ENCODE results near the gene MAPKAPK3. TPM values are rescaled to one million over a fixed set of nuclear protein-coding genes. Genes with fewer than 3 reads are reported as not detected.
A peak's percentile ranks its signal among the peaks of the same experiment; 100 is the strongest.

MAPKAPK3 gene
- total RNA-seq (2021; fragmentation: NEBNext Ultra II Directional; extraction: Animal tissue kit (Norgen Biotek cat#: 25700)) (52.7 and 65.4 TPM in 2 replicates), polyA plus RNA-seq (2011; rRNA removed) (87.9 and 99.8 TPM in 2 replicates), polyA minus RNA-seq (2011; rRNA and poly(A)+ RNA removed) (77.9 and 129 TPM in 2 replicates)
- 82.8 TPM for polyA plus RNA-seq (2011; cell fraction: cytosol; rRNA removed)
- 79.2 TPM for polyA plus RNA-seq (2011; cell fraction: nucleus; rRNA removed)
- 48.0 to 63.0 TPM (median 59.2 TPM) in 4 replicates for polyA plus RNA-seq (2012, experiment 1 of 2)
- polyA plus RNA-seq (2012, experiment 2 of 2): 82.4 TPM
- 39.1 TPM for polyA plus RNA-seq (2013, experiment 1 of 2)
- polyA plus RNA-seq (2013, experiment 2 of 2): 40.2 TPM
- polyA minus RNA-seq (2011; cell fraction: cytosol; rRNA and poly(A)+ RNA removed): 31.9 TPM
- 34.5 TPM for polyA minus RNA-seq (2011; cell fraction: nucleus; rRNA and poly(A)+ RNA removed)
- long read RNA-seq, experiment 1, transcript MAPKAPK3-201 (11 exons, 2,500 nt): major isoform, 11 of 86 reads
- long read RNA-seq, experiment 1, partial matches to known transcripts: 40 of 86 reads
- long read RNA-seq, experiment 1, other reads (novel, unspliced or antisense): 31 of 86 reads
- long read RNA-seq, experiment 2, partial matches to known transcripts: 1 of 1 reads
- long read RNA-seq, experiment 2, other reads (novel, unspliced or antisense): 0 of 1 reads

DNA sequence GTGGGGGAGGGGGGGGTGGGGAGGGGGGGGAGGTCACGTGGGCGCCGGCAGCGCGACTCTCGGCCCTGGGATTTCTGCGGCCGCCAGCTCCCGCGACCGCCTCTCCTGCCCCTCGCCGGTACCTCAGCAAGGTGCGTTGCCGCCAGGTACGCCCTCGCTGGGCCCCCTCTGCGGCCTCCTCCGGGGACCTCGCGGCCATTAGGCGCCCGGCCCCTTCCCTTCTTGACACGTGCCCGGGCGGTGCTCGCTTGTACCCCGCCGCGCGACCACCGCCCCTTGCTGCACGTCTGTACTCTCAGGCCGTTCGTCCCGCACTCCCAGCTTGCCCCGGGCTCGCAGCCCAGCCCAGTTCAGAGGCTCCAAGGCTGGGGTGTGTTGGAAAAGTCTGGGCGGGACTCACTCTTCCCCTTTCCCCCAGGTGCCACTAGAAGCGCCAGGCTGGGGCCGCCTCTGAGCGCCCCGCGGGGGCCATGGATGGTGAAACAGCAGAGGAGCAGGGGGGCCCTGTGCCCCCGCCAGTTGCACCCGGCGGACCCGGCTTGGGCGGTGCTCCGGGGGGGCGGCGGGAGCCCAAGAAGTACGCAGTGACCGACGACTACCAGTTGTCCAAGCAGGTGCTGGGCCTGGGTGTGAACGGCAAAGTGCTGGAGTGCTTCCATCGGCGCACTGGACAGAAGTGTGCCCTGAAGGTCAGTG, at the start of gene MAPKAPK3:
Gene MAPKAPK3, plus strand, starts transcription at position 56 of the 696 bp plus-strand sequence. Its CDS starts 415 bp downstream, at position 471.
- H2BK5ac ChIP-seq (ENCODE audit: low read depth, low read length): peak within 1 kb of the TSS; percentile 87; the same call in 1 of the 2 replicates
- H3K9me3 ChIP-seq (ENCODE audit: insufficient read depth in 2 of 2, low read depth in 1 of 2, low read length in 1 of 2): no peaks in the 10 kb centered on the region
- H3K14ac ChIP-seq (ENCODE audit: insufficient read length): no peak within 1 kb of the TSS
- H4K20me1 ChIP-seq (replicated peaks in 1 of 2; ENCODE audit: control insufficient read depth in 1 of 2, insufficient read depth in 2 of 2, low read length in 2 of 2): peaks cover 4 to 13% of the 10 kb centered on the region in 2 experiments
- H4K91ac ChIP-seq (replicated peaks; ENCODE audit: insufficient read length, low read length): peak within 1 kb of the TSS; percentile 44
- peak within 1 kb of the TSS; percentile 91 to 99 for H3K4me2 ChIP-seq (ENCODE audit: insufficient read depth in 1 of 2, low read depth in 2 of 2, low read length in 2 of 2)
- FAIRE-seq (no peak), DNase-seq (ENCODE audit: low read depth in 1 of 2, low spot score in 2 of 2) (no peak)
- no peaks in the 10 kb centered on the region; the same call in 1 of the 2 replicates for H3K79me1 ChIP-seq (ENCODE audit: low read depth, low read length)
- H3K56ac ChIP-seq (replicated peaks; ENCODE audit: insufficient read length, low read depth, low read length): peak within 1 kb of the TSS; percentile 64
- WGBS, 2 experiments (ENCODE audit: extremely low coverage in 1 of 2, insufficient coverage in 1 of 2, insufficient read length in 1 of 2, insufficient replicate concordance in 2 of 2, low coverage in 1 of 2, low lambda C conversion rate in 2 of 2, missing lambda C conversion rate in 1 of 2): 5% methylated on average over 40 of the region's 58 CpGs; no CpG with 5 or more reads in 1 of the 2 experiments
- CTCF ChIA-PET (ENCODE audit: partially characterized antibody): interaction anchor here (0.6 to 50.4 kb wide), 19 partner anchors 14 to 771 kb away, joined by 3 to 1262 read pairs (median 7); partner anchors contain the start of genes C3orf18, DOCK3, HEMK1 and MANF
- peak within 1 kb of the TSS; percentile 59 to 74 (median 71) for H3K4me3 ChIP-seq (ENCODE audit: extremely low read depth in 1 of 4, insufficient read depth in 2 of 4, low read depth in 3 of 4, low read length in 4 of 4)
- peak within 1 kb of the TSS; percentile 58 for H3K4ac ChIP-seq (replicated peaks; ENCODE audit: insufficient read length, low read depth, low read length)
- H3K27me3 ChIP-seq (replicated peaks in 1 of 4; ENCODE audit: control insufficient read depth in 3 of 4, extremely low read depth in 1 of 4, insufficient read depth in 3 of 4, low read length in 3 of 4): peaks cover 3 to 21% (median 16%) of the 10 kb centered on the region in 4 experiments; a peak in 6 of 7 replicates
- H3K36me3 ChIP-seq (ENCODE audit: control insufficient read depth in 2 of 4, insufficient read depth in 4 of 4, low read length in 3 of 4): no peaks in the 10 kb centered on the region
- peak within 1 kb of the TSS; percentile 29 for H2AFZ ChIP-seq (ENCODE audit: low read length)
- H3K23me2 ChIP-seq (ENCODE audit: low read depth, low read length): peaks cover 12% of the 10 kb centered on the region
- peak within 1 kb of the TSS; percentile 99 for H2BK15ac ChIP-seq (ENCODE audit: low read length)
- H2BK120ac ChIP-seq (replicated peaks; ENCODE audit: low read depth, low read length): no peak within 1 kb of the TSS
- peak within 1 kb of the TSS; percentile 59 to 70 (median 64) for H3K9ac ChIP-seq (replicated peaks in 1 of 4; ENCODE audit: extremely low read depth in 1 of 4, low read depth in 3 of 4, low read length in 3 of 4)
- peak within 1 kb of the TSS; percentile 1; the same call in 1 of the 2 replicates for H2BK20ac ChIP-seq (ENCODE audit: low read length)
- POLR2A ChIA-PET (ENCODE audit: partially characterized antibody): interaction anchor here (0.9 to 4.8 kb wide), 12 partner anchors 9 to 771 kb away, joined by 3 to 20 read pairs (median 5); partner anchors contain the start of gene MANF
- H3K79me2 ChIP-seq (ENCODE audit: control insufficient read depth in 1 of 2, insufficient read depth in 2 of 2, low read length in 2 of 2): peaks cover 0 to 15% of the 10 kb centered on the region in 2 experiments; a peak in 1 of 4 replicates
- H2BK12ac ChIP-seq (ENCODE audit: low read depth, low read length): peak within 1 kb of the TSS; percentile 84; the same call in 1 of the 2 replicates
- H2AK5ac ChIP-seq (ENCODE audit: low read depth, low read length): peak within 1 kb of the TSS; percentile 89
- H4K8ac ChIP-seq (ENCODE audit: extremely low read depth, insufficient read depth, low read length): peak within 1 kb of the TSS; percentile 35; the same call in 1 of the 2 replicates
- H3K27ac ChIP-seq (ENCODE audit: low read depth, low read length): 0 out of 2 replicates have a peak within 1 kb of the TSS, but pooled peaks have one; percentile 29
- peak within 1 kb of the TSS; percentile 62 for H4K5ac ChIP-seq (ENCODE audit: insufficient read length, low read depth, low read length)
- H3K18ac ChIP-seq (ENCODE audit: extremely low read depth, low read length): peak within 1 kb of the TSS; percentile 90
- H3K23ac ChIP-seq (ENCODE audit: insufficient read length): no peak within 1 kb of the TSS
- peaks cover 0 to 15% (median 9%) of the 10 kb centered on the region in 4 experiments; a peak in 6 of 7 replicates for H3K4me1 ChIP-seq (replicated peaks in 1 of 4; ENCODE audit: control insufficient read depth in 3 of 4, insufficient read depth in 4 of 4, low read length in 3 of 4)
- TF ChIP-seq CBX8 (IDR thresholded peaks at IDR 0.05; ENCODE audit: borderline replicate concordance, low read depth, low read length) (no peak), GABPA (IDR thresholded peaks at IDR 0.05; ENCODE audit: borderline replicate concordance, insufficient read depth, low read length) (no peak), ASH2L (IDR thresholded peaks at IDR 0.05; ENCODE audit: low read length) (peak; percentile 15), CEBPB (IDR thresholded peaks at IDR 0.05; ENCODE audit: low read depth, low read length) (0 out of 2 replicates have a peak, but pooled peaks have one; percentile 8), YY1 (IDR thresholded peaks at IDR 0.05; ENCODE audit: low read depth, low read length) (peak; percentile 78), RNF2 (IDR thresholded peaks at IDR 0.05; ENCODE audit: borderline replicate concordance, low read depth, low read length, missing control alignments, poor library complexity, severe bottlenecking) (no peak)
- TF ChIP-seq, protein P1, sequence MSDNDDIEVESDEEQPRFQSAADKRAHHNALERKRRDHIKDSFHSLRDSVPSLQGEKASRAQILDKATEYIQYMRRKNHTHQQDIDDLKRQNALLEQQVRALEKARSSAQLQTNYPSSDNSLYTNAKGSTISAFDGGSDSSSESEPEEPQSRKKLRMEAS (IDR thresholded peaks at IDR 0.05): peak; percentile 81
